ENCODE data around the gene PPM1D.

- TF ChIP-seq ZNF544 (tag by site-specific recombination; IDR thresholded peaks at IDR 0.05) (no peak), CTCF (tag by site-specific recombination; IDR thresholded peaks at IDR 0.05) (no peak), ZNF366 (tag by site-specific recombination; conservative IDR thresholded peaks at IDR 0.05) (no peak), TCF7L2 (IDR thresholded peaks at IDR 0.05; ENCODE audit: borderline replicate concordance, low read depth, low read length) (no peak), SP2 (tag by site-specific recombination; IDR thresholded peaks at IDR 0.05) (no peak), KLF1 (tag by site-specific recombination; IDR thresholded peaks at IDR 0.05) (no peak), SP3 (tag by site-specific recombination; IDR thresholded peaks at IDR 0.05) (no peak), YY1 (tag by site-specific recombination; IDR thresholded peaks at IDR 0.05) (no peak), ZNF184 (tag by site-specific recombination; IDR thresholded peaks at IDR 0.05) (no peak), EGR2 (tag by site-specific recombination; IDR thresholded peaks at IDR 0.05; ENCODE audit: low read depth) (no peak)
- TF ChIP-seq, protein P1, sequence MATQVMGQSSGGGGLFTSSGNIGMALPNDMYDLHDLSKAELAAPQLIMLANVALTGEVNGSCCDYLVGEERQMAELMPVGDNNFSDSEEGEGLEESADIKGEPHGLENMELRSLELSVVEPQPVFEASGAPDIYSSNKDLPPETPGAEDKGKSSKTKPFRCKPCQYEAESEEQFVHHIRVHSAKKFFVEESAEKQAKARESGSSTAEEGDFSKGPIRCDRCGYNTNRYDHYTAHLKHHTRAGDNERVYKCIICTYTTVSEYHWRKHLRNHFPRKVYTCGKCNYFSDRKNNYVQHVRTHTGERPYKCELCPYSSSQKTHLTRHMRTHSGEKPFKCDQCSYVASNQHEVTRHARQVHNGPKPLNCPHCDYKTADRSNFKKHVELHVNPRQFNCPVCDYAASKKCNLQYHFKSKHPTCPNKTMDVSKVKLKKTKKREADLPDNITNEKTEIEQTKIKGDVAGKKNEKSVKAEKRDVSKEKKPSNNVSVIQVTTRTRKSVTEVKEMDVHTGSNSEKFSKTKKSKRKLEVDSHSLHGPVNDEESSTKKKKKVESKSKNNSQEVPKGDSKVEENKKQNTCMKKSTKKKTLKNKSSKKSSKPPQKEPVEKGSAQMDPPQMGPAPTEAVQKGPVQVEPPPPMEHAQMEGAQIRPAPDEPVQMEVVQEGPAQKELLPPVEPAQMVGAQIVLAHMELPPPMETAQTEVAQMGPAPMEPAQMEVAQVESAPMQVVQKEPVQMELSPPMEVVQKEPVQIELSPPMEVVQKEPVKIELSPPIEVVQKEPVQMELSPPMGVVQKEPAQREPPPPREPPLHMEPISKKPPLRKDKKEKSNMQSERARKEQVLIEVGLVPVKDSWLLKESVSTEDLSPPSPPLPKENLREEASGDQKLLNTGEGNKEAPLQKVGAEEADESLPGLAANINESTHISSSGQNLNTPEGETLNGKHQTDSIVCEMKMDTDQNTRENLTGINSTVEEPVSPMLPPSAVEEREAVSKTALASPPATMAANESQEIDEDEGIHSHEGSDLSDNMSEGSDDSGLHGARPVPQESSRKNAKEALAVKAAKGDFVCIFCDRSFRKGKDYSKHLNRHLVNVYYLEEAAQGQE (tag by site-specific recombination; IDR thresholded peaks at IDR 0.05) = no peak
- TF ChIP-seq, protein P2, sequence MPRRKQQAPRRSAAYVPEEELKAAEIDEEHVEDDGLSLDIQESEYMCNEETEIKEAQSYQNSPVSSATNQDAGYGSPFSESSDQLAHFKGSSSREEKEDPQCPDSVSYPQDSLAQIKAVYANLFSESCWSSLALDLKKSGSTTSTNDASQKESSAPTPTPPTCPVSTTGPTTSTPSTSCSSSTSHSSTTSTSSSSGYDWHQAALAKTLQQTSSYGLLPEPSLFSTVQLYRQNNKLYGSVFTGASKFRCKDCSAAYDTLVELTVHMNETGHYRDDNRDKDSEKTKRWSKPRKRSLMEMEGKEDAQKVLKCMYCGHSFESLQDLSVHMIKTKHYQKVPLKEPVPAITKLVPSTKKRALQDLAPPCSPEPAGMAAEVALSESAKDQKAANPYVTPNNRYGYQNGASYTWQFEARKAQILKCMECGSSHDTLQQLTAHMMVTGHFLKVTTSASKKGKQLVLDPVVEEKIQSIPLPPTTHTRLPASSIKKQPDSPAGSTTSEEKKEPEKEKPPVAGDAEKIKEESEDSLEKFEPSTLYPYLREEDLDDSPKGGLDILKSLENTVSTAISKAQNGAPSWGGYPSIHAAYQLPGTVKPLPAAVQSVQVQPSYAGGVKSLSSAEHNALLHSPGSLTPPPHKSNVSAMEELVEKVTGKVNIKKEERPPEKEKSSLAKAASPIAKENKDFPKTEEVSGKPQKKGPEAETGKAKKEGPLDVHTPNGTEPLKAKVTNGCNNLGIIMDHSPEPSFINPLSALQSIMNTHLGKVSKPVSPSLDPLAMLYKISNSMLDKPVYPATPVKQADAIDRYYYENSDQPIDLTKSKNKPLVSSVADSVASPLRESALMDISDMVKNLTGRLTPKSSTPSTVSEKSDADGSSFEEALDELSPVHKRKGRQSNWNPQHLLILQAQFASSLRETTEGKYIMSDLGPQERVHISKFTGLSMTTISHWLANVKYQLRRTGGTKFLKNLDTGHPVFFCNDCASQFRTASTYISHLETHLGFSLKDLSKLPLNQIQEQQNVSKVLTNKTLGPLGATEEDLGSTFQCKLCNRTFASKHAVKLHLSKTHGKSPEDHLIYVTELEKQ (tag by site-specific recombination; IDR thresholded peaks at IDR 0.05; ENCODE audit: borderline replicate concordance) = no peak
Observed at GRCh38 chr17:60628252-60628889, 28.4 kb downstream of the PPM1D start.

Measured in HEK293 (cell line).